Tibial nerve (tissue), 4 donors: ENCODE measurements around the gene FOXK2. TPM values are rescaled to one million over a fixed set of nuclear protein-coding genes. Genes with fewer than 3 reads are reported as not detected.

Experiments
- DNase-seq, 2 donors: peaks; one replicate each; pipeline ENCODE4 v3.0.0-alpha.2; 2019; ENCODE audit warnings: low spot score in 2 of 2
- H3K27ac ChIP-seq, 4 donors: fragments of 200-600 bp; sonication (generic) in 3 of 4; one replicate each; pipeline ENCODE4 v1.5.1; 2017 to 2019; ENCODE audit warnings: mild to moderate bottlenecking in 1 of 4
- H3K27me3 ChIP-seq, 2 donors: fragments of 200-600 bp; sonication (generic) in 1 of 2; one replicate each; pipeline versions ENCODE4 v1.5.1 to v1.6.0; 2017 to 2019
- H3K36me3 ChIP-seq, 3 donors: fragments of 200-600 bp; sonication (generic); one replicate each; pipeline ENCODE4 v1.5.1; 2018 to 2019
- H3K4me1 ChIP-seq, 4 donors: fragments of 200-600 bp; sonication (generic) in 3 of 4; one replicate each; pipeline ENCODE4 v1.5.1; 2017 to 2019
- H3K4me3 ChIP-seq, 4 donors: fragments of 200-600 bp; sonication (generic) in 3 of 4; one replicate each; pipeline ENCODE4 v1.5.1; 2017 to 2019; ENCODE audit warnings: mild to moderate bottlenecking in 1 of 4, moderate library complexity in 1 of 4
- H3K9me3 ChIP-seq, 4 donors: fragments of 200-600 bp; sonication (generic) in 3 of 4; one replicate each; pipeline ENCODE4 v1.5.1; 2017 to 2019
- CTCF ChIP-seq, 5 experiments: fragments of 200-600 bp in 3 of 5; fragments of 450-650 bp in 2 of 5; sonication (generic) in 3 of 5; IDR thresholded peaks; one replicate each; pipeline ENCODE4 v1.5.1; 2016 to 2019; ENCODE audit warnings: antibody characterized with exemption in 5 of 5, mild to moderate bottlenecking in 3 of 5, moderate library complexity in 2 of 5
- EP300 ChIP-seq, 2 donors: sonication (generic); formaldehyde crosslinking; IDR thresholded peaks; one replicate each; pipeline ENCODE4 v1.6.1; 2017; ENCODE audit warnings: antibody characterized with exemption in 2 of 2, mild to moderate bottlenecking in 1 of 2
- POLR2A ChIP-seq, 2 donors: fragments of 450-650 bp; IDR thresholded peaks; one replicate each; pipeline ENCODE4 v1.6.1; 2017; ENCODE audit warnings: antibody characterized with exemption in 2 of 2, mild to moderate bottlenecking in 2 of 2, moderate library complexity in 2 of 2
- WGBS, 2 donors: methylation state at CpG; one replicate each; pipeline ENCODE4 v1.1.5; 2018; 5-methylcytosine and 5-hydroxymethylcytosine counted together
- total RNA-seq, 4 donors: library from RNA; depleted of rRNA; stranded (reverse); fragments of >200 nt; gene quantifications; one replicate each; pipeline ENCODE4 v1.1.0, GENCODE V29; 2016

Gene FOXK2
- total RNA-seq, 4 donors from 2014 or later = 29.6 to 65.4 (median 33.3) TPM

GRCh38 chr17:82629748-82630147 lies 110.2 kb downstream of the FOXK2 start:
- Histone ChIP-seq H3K36me3 (peaks cover 0 to 75% (median 8%) of the 10 kb centered on the region in 3 donors), H3K9me3 (no peaks in the 10 kb centered on the region), H3K4me3 (no peak overlapping the region), H3K4me1 (peaks cover 0 to 5% (median 0%) of the 10 kb centered on the region in 4 donors), H3K27me3 (no peaks in the 10 kb centered on the region), H3K27ac (no peak overlapping the region)
- no peak for TF ChIP-seq EP300 (IDR thresholded peaks at IDR 0.05)
- TF ChIP-seq POLR2A (IDR thresholded peaks at IDR 0.05) = no peak
- no peak for TF ChIP-seq CTCF (IDR thresholded peaks at IDR 0.05)
- no peak for DNase-seq
- WGBS, 2 donors = 81 to 86% methylated on average over 8 of the region's 8 CpGs

GRCh38 chr17:82630212-82630611 lies 110.7 kb downstream of the FOXK2 start:
- WGBS, 2 donors = 90 to 92% methylated on average over 12 of the region's 12 CpGs
- no peak for DNase-seq
- Histone ChIP-seq H3K27ac (no peak overlapping the region), H3K4me1 (peaks cover 0 to 5% (median 0%) of the 10 kb centered on the region in 4 donors), H3K9me3 (no peaks in the 10 kb centered on the region), H3K4me3 (no peak overlapping the region), H3K36me3 (peaks cover 0 to 71% (median 8%) of the 10 kb centered on the region in 3 donors), H3K27me3 (no peaks in the 10 kb centered on the region)
- TF ChIP-seq POLR2A (IDR thresholded peaks at IDR 0.05) (no peak), EP300 (IDR thresholded peaks at IDR 0.05) (no peak), CTCF (IDR thresholded peaks at IDR 0.05) (no peak)

- peaks cover 0 to 5% (median 0%) of the 10 kb centered on the region in 4 donors for H3K4me1 ChIP-seq
- H3K27ac ChIP-seq = no peak overlapping the region
- 90 to 93% methylated on average over 6 of the region's 6 CpGs for WGBS, 2 donors
- peaks cover 0 to 61% (median 8%) of the 10 kb centered on the region in 3 donors for H3K36me3 ChIP-seq
- DNase-seq = no peak
- no peaks in the 10 kb centered on the region for H3K9me3 ChIP-seq
- no peaks in the 10 kb centered on the region for H3K27me3 ChIP-seq
- H3K4me3 ChIP-seq = no peak overlapping the region
- TF ChIP-seq EP300 (IDR thresholded peaks at IDR 0.05) (no peak), CTCF (IDR thresholded peaks at IDR 0.05) (no peak), POLR2A (IDR thresholded peaks at IDR 0.05) (no peak)
Observed at GRCh38 chr17:82631544-82631943, 112.0 kb downstream of the FOXK2 start.

GRCh38 chr17:82632451-82632850 lies 112.9 kb downstream of the FOXK2 start:
- Histone ChIP-seq H3K9me3 (no peaks in the 10 kb centered on the region), H3K4me3 (no peak overlapping the region), H3K27me3 (no peaks in the 10 kb centered on the region), H3K27ac (no peak overlapping the region), H3K36me3 (peaks cover 0 to 59% (median 8%) of the 10 kb centered on the region in 3 donors), H3K4me1 (peaks cover 0 to 2% (median 0%) of the 10 kb centered on the region in 4 donors)
- TF ChIP-seq EP300 (IDR thresholded peaks at IDR 0.05) = no peak
- no peak for TF ChIP-seq POLR2A (IDR thresholded peaks at IDR 0.05)
- no peak for TF ChIP-seq CTCF (IDR thresholded peaks at IDR 0.05)
- 86 to 89% methylated on average over 8 of the region's 8 CpGs for whole genome bisulfite sequencing, 2 donors
- no peak for DNase-seq

GRCh38 chr17:82633343-82633742 lies 113.8 kb downstream of the FOXK2 start:
- no peak overlapping the region for H3K27ac ChIP-seq
- TF ChIP-seq POLR2A (IDR thresholded peaks at IDR 0.05) = no peak
- peaks cover 0 to 50% (median 8%) of the 10 kb centered on the region in 3 donors for H3K36me3 ChIP-seq
- no peak overlapping the region for H3K4me3 ChIP-seq
- peaks cover 0 to 2% (median 0%) of the 10 kb centered on the region in 4 donors for H3K4me1 ChIP-seq
- no peaks in the 10 kb centered on the region for H3K27me3 ChIP-seq
- no peak for DNase-seq
- no peaks in the 10 kb centered on the region for H3K9me3 ChIP-seq
